Adrenal gland (tissue), 5 donors: Measurements from ENCODE around the gene NHSL2.

Experiments used
- POLR2A ChIP-seq, 2 donors: fragments of 450-650 bp; IDR thresholded peaks; one replicate each; pipeline ENCODE4 v1.6.1; 2017; ENCODE audit warnings: antibody characterized with exemption in 2 of 2, mild to moderate bottlenecking in 2 of 2, moderate library complexity in 1 of 2
- TF ChIP-seq, protein P1 (sequence below), 6 experiments: fragments of 450-650 bp in 4 of 6; fragments of 200-600 bp in 2 of 6; sonication (generic) in 1 of 6; IDR thresholded peaks; 1 replicate in 5 of 6; 2 replicates in 1 of 6; pipeline versions ENCODE4 v1.5.1 to v1.8.0; 2016 to 2021; ENCODE audit warnings: antibody characterized with exemption in 6 of 6, mild to moderate bottlenecking in 2 of 6, moderate library complexity in 1 of 6
- donor health status: DM: no; HTN: no; CAD: no.

DNA sequence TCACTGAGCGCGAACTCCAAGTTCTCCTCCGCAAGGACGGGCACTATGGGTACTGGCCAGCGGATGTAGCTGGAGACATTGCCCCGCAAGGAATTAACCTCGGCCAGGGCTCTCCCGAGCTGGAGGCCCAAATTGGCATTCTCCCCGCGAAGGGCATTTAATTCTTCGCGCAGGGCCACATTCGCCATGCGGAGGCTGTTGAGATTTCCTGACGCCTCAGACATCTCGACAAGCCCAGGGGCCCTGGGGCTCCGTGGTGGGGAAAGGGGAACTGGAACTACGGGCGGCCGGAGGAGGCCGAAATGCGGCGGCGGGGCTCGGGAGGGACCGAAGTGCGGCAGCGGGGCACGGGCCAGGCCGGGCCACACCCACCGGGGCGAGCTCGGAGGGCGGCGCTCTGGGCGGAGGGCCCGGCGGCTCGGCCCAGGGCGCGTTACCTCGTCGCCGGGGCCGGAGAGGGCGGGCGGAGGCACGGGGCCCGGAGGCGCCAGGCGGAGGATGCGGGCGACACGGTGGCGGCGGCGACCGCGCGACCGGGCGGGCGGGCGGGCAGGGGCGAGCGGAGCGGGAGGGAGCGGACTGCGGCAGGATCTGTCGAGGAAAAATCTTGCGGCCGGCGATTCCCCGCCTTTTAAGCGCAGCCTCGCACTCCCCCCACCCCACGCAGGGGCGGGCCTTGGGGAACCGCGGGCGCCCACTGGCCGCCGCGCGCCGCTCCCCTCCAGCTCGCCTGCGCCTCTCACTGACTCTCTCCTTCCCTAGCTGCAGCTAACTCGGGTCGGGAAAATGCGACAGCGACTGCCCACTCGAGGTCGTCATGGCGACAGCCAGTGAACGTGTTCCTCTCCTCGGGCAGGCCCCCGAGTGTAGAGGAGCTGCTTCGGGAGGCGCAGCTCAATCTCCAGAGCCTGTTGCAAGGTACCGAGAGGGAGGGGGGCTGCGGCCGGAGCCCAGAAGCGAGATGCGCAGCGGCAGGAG is 221.0 kb downstream of the NHSL2 start, which contains the start of gene RTL5:
- TF ChIP-seq, protein P1, sequence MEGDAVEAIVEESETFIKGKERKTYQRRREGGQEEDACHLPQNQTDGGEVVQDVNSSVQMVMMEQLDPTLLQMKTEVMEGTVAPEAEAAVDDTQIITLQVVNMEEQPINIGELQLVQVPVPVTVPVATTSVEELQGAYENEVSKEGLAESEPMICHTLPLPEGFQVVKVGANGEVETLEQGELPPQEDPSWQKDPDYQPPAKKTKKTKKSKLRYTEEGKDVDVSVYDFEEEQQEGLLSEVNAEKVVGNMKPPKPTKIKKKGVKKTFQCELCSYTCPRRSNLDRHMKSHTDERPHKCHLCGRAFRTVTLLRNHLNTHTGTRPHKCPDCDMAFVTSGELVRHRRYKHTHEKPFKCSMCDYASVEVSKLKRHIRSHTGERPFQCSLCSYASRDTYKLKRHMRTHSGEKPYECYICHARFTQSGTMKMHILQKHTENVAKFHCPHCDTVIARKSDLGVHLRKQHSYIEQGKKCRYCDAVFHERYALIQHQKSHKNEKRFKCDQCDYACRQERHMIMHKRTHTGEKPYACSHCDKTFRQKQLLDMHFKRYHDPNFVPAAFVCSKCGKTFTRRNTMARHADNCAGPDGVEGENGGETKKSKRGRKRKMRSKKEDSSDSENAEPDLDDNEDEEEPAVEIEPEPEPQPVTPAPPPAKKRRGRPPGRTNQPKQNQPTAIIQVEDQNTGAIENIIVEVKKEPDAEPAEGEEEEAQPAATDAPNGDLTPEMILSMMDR (IDR thresholded peaks at IDR 0.05): no peak
- TF ChIP-seq POLR2A (IDR thresholded peaks at IDR 0.05): peak; percentile 31 to 69
